ENCODE measurements around the gene SPPL2B.

SPPL2B gene

DNA sequence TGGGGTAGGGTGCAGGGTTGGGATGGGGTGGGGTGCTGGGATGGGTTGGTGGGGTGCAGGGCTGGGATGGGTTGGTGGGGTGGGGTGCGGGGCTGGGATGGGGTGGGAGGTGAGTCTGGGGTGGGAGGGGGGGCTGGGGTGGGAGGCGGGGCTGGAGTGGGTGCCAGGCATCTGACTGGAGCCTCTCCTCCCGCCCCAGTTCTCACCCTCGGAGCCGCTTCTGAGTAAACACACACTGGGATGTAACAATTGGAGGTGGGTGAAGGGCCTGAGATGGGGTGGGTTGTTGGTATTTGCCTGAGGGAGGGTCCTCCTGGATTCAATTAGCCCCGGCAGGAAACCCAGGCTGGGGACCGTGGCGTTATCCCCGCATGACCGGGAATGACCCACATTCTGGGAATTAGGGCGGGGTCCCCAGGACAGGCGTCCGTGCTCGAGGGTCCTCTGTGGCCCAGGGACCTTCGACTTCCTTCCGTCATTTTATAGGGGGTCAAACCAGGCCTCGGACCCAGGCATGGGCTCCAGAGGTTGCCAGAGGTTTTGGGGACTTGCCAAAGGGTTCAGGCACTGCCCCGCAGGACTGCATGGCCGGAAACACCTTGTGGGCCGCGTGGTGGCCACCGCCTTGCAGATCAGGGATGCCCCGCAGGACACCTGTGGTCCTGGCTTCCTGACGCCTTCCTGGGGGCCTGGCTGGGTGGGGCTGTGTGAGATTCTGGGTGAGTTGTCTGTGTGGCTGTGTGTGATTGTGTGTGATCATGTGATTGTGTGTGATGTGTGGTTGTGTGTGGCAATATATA, 33.0 kb downstream of the SPPL2B start:
- 0 out of 2 replicates have a peak, but pooled peaks have one; percentile 5 for TF ChIP-seq ZBTB7A (IDR thresholded peaks at IDR 0.05; ENCODE audit: low read depth)
- TF ChIP-seq EP300 (IDR thresholded peaks at IDR 0.05; ENCODE audit: borderline replicate concordance) = no peak

DNA sequence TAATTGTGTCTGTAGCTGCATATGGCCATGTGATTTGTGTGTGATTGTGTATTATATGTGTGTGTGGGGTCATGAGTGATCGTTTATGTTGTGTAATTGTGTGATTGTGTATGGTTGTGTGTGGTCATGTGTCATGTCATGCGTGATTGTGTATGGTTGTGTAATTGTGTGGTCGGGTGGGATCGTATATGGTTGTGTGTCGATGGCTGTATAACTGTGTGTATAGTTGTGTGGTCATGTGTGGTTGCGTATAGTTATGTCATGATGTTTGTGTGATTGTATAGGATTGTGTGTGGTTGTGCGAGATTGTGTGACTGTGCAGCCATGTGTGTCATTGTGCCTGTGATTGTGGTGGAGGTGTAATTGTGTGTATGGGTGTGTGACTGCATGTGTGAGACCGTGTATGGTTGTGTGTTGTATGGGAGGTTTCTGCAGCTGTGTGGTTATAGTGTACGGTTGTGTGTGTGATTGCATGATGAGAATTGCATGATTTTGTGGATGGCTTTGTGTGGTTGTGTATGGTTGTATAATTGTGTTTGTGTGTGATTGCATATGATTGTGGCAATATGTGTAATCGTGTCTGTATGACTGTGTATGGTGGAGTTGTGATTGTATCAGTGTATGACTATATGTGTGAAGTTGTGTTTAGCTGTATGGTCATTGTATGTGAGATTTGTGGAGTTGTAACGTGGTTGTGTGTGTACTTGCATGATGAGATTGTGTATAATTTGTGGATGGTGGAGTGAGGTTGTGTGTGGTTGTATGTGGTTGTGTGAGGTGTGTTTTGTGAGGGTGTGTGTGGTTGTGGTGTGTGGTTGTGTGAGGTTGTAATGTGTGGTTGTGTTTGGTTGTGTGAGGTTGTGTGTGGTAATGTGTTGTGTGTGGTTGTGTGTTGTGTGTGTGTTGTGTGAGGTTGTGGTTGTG, 33.8 kb downstream of the SPPL2B start:
- TF ChIP-seq NFIC (IDR thresholded peaks at IDR 0.05) = no peak
- TF ChIP-seq, protein P1, sequence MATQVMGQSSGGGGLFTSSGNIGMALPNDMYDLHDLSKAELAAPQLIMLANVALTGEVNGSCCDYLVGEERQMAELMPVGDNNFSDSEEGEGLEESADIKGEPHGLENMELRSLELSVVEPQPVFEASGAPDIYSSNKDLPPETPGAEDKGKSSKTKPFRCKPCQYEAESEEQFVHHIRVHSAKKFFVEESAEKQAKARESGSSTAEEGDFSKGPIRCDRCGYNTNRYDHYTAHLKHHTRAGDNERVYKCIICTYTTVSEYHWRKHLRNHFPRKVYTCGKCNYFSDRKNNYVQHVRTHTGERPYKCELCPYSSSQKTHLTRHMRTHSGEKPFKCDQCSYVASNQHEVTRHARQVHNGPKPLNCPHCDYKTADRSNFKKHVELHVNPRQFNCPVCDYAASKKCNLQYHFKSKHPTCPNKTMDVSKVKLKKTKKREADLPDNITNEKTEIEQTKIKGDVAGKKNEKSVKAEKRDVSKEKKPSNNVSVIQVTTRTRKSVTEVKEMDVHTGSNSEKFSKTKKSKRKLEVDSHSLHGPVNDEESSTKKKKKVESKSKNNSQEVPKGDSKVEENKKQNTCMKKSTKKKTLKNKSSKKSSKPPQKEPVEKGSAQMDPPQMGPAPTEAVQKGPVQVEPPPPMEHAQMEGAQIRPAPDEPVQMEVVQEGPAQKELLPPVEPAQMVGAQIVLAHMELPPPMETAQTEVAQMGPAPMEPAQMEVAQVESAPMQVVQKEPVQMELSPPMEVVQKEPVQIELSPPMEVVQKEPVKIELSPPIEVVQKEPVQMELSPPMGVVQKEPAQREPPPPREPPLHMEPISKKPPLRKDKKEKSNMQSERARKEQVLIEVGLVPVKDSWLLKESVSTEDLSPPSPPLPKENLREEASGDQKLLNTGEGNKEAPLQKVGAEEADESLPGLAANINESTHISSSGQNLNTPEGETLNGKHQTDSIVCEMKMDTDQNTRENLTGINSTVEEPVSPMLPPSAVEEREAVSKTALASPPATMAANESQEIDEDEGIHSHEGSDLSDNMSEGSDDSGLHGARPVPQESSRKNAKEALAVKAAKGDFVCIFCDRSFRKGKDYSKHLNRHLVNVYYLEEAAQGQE (IDR thresholded peaks at IDR 0.05; ENCODE audit: low read depth) = no peak
- no peak for TF ChIP-seq TAF1 (IDR thresholded peaks at IDR 0.05; ENCODE audit: low read depth)
- no peak for TF ChIP-seq TEAD4 (IDR thresholded peaks at IDR 0.05)
- no peak for TF ChIP-seq YY1 (IDR thresholded peaks at IDR 0.05; ENCODE audit: low read depth)
- TF ChIP-seq FOXM1 (IDR thresholded peaks at IDR 0.05; ENCODE audit: borderline replicate concordance, low read depth) = no peak

DNA sequence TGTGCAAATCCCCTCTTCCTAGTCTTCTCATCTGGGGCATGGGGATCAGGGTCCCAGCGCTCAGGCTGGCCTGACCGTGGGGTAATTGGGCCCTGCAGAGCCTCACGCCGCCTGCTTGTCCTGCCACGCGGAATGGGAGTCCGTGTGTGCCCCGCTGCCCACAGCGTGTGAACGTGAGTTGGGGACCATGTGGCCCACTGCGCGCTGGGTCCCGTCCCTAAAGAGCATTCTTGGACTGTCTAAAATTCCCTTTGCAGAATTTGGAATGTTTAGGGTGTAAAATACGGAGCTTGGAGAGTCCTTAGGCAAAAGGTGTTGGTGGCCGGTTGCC, 34.5 kb downstream of the SPPL2B start:
- TF ChIP-seq RAD21 (IDR thresholded peaks at IDR 0.05; ENCODE audit: low read depth) (no peak), EP300 (IDR thresholded peaks at IDR 0.05; ENCODE audit: borderline replicate concordance) (no peak), TAF1 (IDR thresholded peaks at IDR 0.05; ENCODE audit: low read depth) (no peak), CEBPB (IDR thresholded peaks at IDR 0.05) (no peak)
- TF ChIP-seq, protein P2, sequence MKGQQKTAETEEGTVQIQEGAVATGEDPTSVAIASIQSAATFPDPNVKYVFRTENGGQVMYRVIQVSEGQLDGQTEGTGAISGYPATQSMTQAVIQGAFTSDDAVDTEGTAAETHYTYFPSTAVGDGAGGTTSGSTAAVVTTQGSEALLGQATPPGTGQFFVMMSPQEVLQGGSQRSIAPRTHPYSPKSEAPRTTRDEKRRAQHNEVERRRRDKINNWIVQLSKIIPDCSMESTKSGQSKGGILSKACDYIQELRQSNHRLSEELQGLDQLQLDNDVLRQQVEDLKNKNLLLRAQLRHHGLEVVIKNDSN (IDR thresholded peaks at IDR 0.05) = no peak

DNA sequence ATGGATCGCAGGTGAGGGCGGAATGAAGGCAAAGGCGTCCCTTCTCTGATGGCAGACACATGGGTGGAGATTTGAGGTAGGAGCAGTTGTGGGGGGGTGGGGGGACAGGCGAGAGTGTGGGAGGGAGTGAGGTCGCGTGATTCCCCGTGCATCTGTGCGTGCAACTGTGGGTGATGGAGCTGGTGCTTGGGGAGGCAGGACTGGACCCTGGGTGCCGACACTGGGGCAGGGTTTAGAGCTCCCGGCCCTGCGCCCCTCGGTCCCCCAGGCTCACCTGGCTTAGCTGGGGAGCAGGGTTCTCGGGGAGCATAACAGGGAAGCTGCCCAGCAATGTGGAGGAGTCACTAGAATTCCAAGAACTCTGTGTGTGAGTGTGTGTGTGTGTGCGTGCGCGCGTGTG, 34.9 kb downstream of the SPPL2B start:
- TF ChIP-seq NFIC (IDR thresholded peaks at IDR 0.05) (no peak), CREB1 (IDR thresholded peaks at IDR 0.05; ENCODE audit: low read depth) (no peak), TEAD4 (IDR thresholded peaks at IDR 0.05) (no peak)

DNA sequence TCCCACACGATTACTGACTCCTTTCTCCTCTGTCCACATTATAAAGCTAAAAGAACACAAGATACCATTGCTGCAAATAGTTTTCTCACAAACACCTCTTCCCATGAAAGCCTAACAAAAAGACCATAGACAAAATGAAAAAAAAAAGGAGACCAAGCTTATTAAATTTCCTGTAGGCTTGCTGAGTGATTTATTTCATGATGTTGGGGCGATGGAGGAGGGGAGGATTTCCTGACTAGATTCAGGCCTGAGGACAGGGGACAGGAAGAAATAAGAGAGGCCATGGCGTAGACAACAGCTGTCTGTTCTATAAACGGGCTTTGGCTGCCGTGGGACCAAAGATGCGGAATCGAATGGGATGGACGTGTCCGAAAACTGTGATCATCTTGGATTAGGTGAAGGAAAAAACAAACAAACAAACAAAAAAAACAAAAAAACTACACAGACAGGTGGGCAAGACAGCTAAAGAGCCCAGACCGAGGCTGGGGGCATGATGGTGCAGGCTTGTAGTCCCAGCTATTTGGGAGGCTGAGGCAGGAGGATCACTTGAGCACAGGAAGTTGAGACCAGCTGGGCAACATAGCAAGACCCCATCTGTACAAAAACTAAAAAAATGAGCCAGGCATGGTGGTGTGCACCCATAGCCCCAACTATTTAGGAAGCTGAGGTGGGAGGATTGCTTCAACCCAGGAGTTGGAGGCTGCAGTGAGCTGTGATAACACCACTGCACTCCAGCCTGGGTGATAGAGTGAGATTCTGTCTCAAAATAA, 36.9 kb downstream of the SPPL2B start:
- TF ChIP-seq, protein P3, sequence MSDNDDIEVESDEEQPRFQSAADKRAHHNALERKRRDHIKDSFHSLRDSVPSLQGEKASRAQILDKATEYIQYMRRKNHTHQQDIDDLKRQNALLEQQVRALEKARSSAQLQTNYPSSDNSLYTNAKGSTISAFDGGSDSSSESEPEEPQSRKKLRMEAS (IDR thresholded peaks at IDR 0.05) = no peak
- TF ChIP-seq, protein P1 (IDR thresholded peaks at IDR 0.05; ENCODE audit: low read depth) = no peak
- TF ChIP-seq ZBTB7A (IDR thresholded peaks at IDR 0.05; ENCODE audit: low read depth) (no peak), NFIC (IDR thresholded peaks at IDR 0.05) (no peak), CEBPB (IDR thresholded peaks at IDR 0.05) (no peak), RAD21 (IDR thresholded peaks at IDR 0.05; ENCODE audit: low read depth) (no peak), EP300 (IDR thresholded peaks at IDR 0.05; ENCODE audit: borderline replicate concordance) (no peak), TEAD4 (IDR thresholded peaks at IDR 0.05) (no peak), YY1 (IDR thresholded peaks at IDR 0.05; ENCODE audit: low read depth) (no peak), FOXM1 (IDR thresholded peaks at IDR 0.05; ENCODE audit: borderline replicate concordance, low read depth) (no peak), EGR1 (IDR thresholded peaks at IDR 0.05) (no peak), TCF12 (IDR thresholded peaks at IDR 0.05; ENCODE audit: low read depth) (no peak)
- TF ChIP-seq, protein P2 (IDR thresholded peaks at IDR 0.05) = no peak

DNA sequence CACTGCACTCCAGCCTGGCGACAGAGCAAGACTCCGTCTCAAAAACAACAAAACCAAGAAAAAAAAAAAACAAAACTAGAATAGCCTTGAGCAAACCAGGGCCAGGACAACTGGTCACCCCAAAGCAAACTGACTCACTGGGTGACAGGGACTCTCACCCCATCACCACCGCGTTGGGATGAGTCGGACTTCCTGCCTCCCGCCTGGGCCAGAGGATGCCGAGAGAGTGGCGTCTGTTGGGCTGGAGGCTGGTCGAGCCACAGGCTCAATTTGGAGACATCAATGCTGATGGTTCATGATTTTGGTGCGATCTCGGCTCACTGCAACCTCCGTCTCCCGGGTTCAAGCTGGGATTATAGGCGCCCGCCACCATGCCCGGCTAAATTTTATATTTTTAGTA, 43.2 kb downstream of the SPPL2B start:
- TF ChIP-seq CREB1 (IDR thresholded peaks at IDR 0.05; ENCODE audit: low read depth) = no peak
- TF ChIP-seq RAD21 (IDR thresholded peaks at IDR 0.05; ENCODE audit: low read depth) = no peak
- TF ChIP-seq EGR1 (IDR thresholded peaks at IDR 0.05) = no peak
- TF ChIP-seq, protein P3 (IDR thresholded peaks at IDR 0.05) = no peak
